ENCODE measurements around the gene ACTG1. TPM values are rescaled to one million over a fixed set of nuclear protein-coding genes. Genes with fewer than 3 reads are reported as not detected.
A peak's percentile ranks its signal among the peaks of the same experiment; 100 is the strongest.

The ACTG1 gene
- total and polyA plus RNA-seq, 2 of the 13 experiments (the other 11 are each of a cell fraction or from before 2014, with no cell fraction given): 973 to 1,138 TPM

DNA sequence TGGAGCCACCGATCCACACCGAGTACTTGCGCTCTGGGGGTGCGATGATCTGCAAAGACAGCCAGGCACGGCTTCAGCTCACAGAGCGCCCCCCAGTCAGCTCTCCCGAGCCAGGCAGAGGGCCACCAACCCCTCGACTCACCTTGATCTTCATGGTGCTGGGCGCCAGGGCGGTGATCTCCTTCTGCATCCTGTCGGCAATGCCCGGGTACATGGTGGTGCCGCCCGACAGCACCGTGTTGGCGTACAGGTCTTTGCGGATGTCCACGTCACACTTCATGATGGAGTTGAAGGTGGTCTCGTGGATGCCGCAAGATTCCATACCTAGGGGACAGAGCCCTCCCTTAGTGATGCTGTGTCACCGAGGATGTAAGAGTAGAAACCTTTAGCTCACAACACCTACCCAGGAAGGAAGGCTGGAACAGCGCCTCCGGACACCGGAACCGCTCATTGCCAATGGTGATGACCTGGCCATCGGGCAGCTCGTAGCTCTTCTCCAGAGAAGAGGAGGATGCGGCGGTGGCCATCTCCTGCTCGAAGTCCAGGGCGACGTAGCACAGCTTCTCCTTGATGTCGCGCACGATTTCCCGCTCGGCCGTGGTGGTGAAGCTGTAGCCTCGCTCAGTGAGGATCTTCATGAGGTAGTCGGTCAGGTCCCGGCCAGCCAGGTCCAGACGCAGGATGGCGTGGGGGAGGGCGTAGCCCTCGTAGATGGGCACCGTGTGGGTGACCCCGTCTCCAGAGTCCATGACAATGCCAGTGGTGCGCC lies 1.6 kb downstream of the ACTG1 start (continued):
- TF ChIP-seq CBX2 (IDR thresholded peaks at IDR 0.05; ENCODE audit: low read depth, low read length) (no peak), CBX2 (CRISPR knock-in tag; IDR thresholded peaks at IDR 0.05; ENCODE audit: low read depth) (no peak), GTF3A (CRISPR knock-in tag; conservative IDR thresholded peaks at IDR 0.05) (no peak), NFKBIZ (CRISPR knock-in tag; IDR thresholded peaks at IDR 0.05) (no peak), U2AF2 (IDR thresholded peaks at IDR 0.05; ENCODE audit: low read depth, low read length) (no peak), ZFP82 (CRISPR knock-in tag; IDR thresholded peaks at IDR 0.05; ENCODE audit: borderline replicate concordance) (no peak), ZNF121 (CRISPR knock-in tag; IDR thresholded peaks at IDR 0.05) (no peak), ZNF563 (CRISPR knock-in tag; IDR thresholded peaks at IDR 0.05) (no peak), RARA (CRISPR knock-in tag; IDR thresholded peaks at IDR 0.05) (no peak), PCBP2 (optimal IDR thresholded peaks at IDR 0.05; ENCODE audit: low read depth, low read length, poor library complexity, severe bottlenecking) (no peak), SNAI1 (CRISPR knock-in tag; IDR thresholded peaks at IDR 0.05; ENCODE audit: borderline replicate concordance) (no peak), ELF3 (CRISPR knock-in tag; IDR thresholded peaks at IDR 0.05) (no peak), KMT2B (CRISPR knock-in tag; IDR thresholded peaks at IDR 0.05) (no peak), ZEB1 (IDR thresholded peaks at IDR 0.05; ENCODE audit: insufficient replicate concordance, low read depth) (no peak), MED1 (CRISPR knock-in tag; IDR thresholded peaks at IDR 0.05) (no peak), HOXA5 (CRISPR knock-in tag; IDR thresholded peaks at IDR 0.05) (no peak), SAFB2 (CRISPR knock-in tag; IDR thresholded peaks at IDR 0.05; ENCODE audit: borderline replicate concordance, low read depth) (0 out of 2 replicates have a peak, but pooled peaks have one; percentile 29), JUNB (CRISPR knock-in tag; IDR thresholded peaks at IDR 0.05; ENCODE audit: borderline replicate concordance) (no peak), GATAD2A (CRISPR knock-in tag; IDR thresholded peaks at IDR 0.05) (no peak), ASH2L (IDR thresholded peaks at IDR 0.05; ENCODE audit: insufficient read length, low read depth, low read length) (no peak), ZKSCAN5 (CRISPR knock-in tag; IDR thresholded peaks at IDR 0.05) (peak; percentile 24; the same call in 1 of the 2 replicates), JDP2 (CRISPR knock-in tag; IDR thresholded peaks at IDR 0.05; ENCODE audit: borderline replicate concordance) (no peak), ZNF136 (CRISPR knock-in tag; IDR thresholded peaks at IDR 0.05; ENCODE audit: low read depth) (no peak), HCFC1 (IDR thresholded peaks at IDR 0.05; ENCODE audit: low read depth, low read length) (no peak)
- TF ChIP-seq, protein P1, sequence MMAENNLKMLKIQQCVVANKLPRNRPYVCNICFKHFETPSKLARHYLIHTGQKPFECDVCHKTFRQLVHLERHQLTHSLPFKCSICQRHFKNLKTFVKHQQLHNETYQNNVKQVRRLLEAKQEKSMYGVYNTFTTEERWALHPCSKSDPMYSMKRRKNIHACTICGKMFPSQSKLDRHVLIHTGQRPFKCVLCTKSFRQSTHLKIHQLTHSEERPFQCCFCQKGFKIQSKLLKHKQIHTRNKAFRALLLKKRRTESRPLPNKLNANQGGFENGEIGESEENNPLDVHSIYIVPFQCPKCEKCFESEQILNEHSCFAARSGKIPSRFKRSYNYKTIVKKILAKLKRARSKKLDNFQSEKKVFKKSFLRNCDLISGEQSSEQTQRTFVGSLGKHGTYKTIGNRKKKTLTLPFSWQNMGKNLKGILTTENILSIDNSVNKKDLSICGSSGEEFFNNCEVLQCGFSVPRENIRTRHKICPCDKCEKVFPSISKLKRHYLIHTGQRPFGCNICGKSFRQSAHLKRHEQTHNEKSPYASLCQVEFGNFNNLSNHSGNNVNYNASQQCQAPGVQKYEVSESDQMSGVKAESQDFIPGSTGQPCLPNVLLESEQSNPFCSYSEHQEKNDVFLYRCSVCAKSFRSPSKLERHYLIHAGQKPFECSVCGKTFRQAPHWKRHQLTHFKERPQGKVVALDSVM (CRISPR knock-in tag; IDR thresholded peaks at IDR 0.05): no peak
- TF ChIP-seq, protein P2, sequence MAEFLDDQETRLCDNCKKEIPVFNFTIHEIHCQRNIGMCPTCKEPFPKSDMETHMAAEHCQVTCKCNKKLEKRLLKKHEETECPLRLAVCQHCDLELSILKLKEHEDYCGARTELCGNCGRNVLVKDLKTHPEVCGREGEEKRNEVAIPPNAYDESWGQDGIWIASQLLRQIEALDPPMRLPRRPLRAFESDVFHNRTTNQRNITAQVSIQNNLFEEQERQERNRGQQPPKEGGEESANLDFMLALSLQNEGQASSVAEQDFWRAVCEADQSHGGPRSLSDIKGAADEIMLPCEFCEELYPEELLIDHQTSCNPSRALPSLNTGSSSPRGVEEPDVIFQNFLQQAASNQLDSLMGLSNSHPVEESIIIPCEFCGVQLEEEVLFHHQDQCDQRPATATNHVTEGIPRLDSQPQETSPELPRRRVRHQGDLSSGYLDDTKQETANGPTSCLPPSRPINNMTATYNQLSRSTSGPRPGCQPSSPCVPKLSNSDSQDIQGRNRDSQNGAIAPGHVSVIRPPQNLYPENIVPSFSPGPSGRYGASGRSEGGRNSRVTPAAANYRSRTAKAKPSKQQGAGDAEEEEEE (CRISPR knock-in tag; IDR thresholded peaks at IDR 0.05; ENCODE audit: borderline replicate concordance): no peak
- TF ChIP-seq, protein P3, sequence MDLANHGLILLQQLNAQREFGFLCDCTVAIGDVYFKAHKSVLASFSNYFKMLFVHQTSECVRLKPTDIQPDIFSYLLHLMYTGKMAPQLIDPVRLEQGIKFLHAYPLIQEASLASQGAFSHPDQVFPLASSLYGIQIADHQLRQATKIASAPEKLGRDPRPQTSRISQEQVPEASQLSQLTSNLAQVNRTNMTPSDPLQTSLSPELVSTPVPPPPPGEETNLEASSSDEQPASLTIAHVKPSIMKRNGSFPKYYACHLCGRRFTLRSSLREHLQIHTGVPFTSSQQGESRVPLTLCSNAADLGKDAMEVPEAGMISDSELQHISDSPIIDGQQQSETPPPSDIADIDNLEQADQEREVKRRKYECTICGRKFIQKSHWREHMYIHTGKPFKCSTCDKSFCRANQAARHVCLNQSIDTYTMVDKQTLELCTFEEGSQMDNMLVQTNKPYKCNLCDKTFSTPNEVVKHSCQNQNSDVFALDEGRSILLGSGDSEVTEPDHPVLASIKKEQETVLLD (CRISPR knock-in tag; IDR thresholded peaks at IDR 0.05; ENCODE audit: low read depth): no peak
